CD14-positive monocyte (primary cell): ENCODE data around the gene SPRR2E. TPM values are rescaled to one million over a fixed set of nuclear protein-coding genes. Genes with fewer than 3 reads are reported as not detected.

ENCODE experiments used
- DNase-seq, 3 donors: peaks; one replicate each; pipeline ENCODE4 v3.0.0-alpha.2; 2011 to 2022
- H2AFZ ChIP-seq: 2 replicates; pipeline ENCODE4 v1.6.0; 2012; ENCODE audit warnings: mild to moderate bottlenecking, low read depth, low read length, inconsistent platforms; ENCODE audit not compliant: insufficient read depth, poor library complexity, severe bottlenecking
- H3K27ac ChIP-seq, 2 donors: 1 replicate in 1 of 2; 2 replicates in 1 of 2; pipeline ENCODE4 v1.5.1; 2012 to 2013; ENCODE audit warnings: low read length in 2 of 2, control low read depth in 1 of 2, inconsistent platforms in 1 of 2, low read depth in 1 of 2, mild to moderate bottlenecking in 1 of 2
- H3K27me3 ChIP-seq, 2 donors: one replicate each; pipeline versions ENCODE4 v1.6.0 to v1.6.1; 2011 to 2013; ENCODE audit warnings: low read length in 2 of 2; ENCODE audit not compliant: control insufficient read depth in 2 of 2, insufficient read depth in 2 of 2
- H3K36me3 ChIP-seq, 2 donors: replicated peaks in 1 of 2; 1 replicate in 1 of 2; 2 replicates in 1 of 2; pipeline versions ENCODE4 v1.5.1 to v1.6.1; 2012 to 2013; ENCODE audit warnings: low read length in 2 of 2, control low read depth in 1 of 2, inconsistent platforms in 1 of 2, mild to moderate bottlenecking in 1 of 2; ENCODE audit not compliant: insufficient read depth in 2 of 2, control insufficient read depth in 1 of 2
- H3K4me1 ChIP-seq, 2 donors: 1 replicate in 1 of 2; 2 replicates in 1 of 2; pipeline versions ENCODE4 v1.5.1 to v1.6.1; 2012 to 2013; ENCODE audit warnings: low read length in 2 of 2, control low read depth in 1 of 2, inconsistent platforms in 1 of 2, mild to moderate bottlenecking in 1 of 2, moderate library complexity in 1 of 2; ENCODE audit not compliant: insufficient read depth in 2 of 2, control insufficient read depth in 1 of 2
- H3K4me2 ChIP-seq: replicated peaks from 2 replicates; pipeline ENCODE3; 2012; ENCODE audit warnings: low read length, moderate library complexity, mild to moderate bottlenecking; ENCODE audit not compliant: poor library complexity, severe bottlenecking; ENCODE audit errors: extremely low read depth
- H3K4me3 ChIP-seq, 3 experiments: fragments of 200-600 bp in 1 of 3; sonication (generic) in 1 of 3; replicated peaks in 1 of 3; 1 replicate in 2 of 3; 2 replicates in 1 of 3; pipeline ENCODE4 v1.5.1; 2011 to 2013; ENCODE audit warnings: low read length in 3 of 3, mild to moderate bottlenecking in 3 of 3, control low read depth in 2 of 3, low read depth in 2 of 3, inconsistent platforms in 1 of 3, moderate library complexity in 1 of 3
- H3K79me2 ChIP-seq: 2 replicates; pipeline ENCODE4 v1.6.0; 2012; ENCODE audit warnings: mild to moderate bottlenecking, control low read depth, inconsistent platforms, low read length, moderate library complexity; ENCODE audit not compliant: insufficient read depth
- H3K9ac ChIP-seq: 2 replicates; pipeline ENCODE4 v1.6.0; 2017; ENCODE audit warnings: low read length, mild to moderate bottlenecking; ENCODE audit not compliant: insufficient read depth, poor library complexity, severe bottlenecking
- H3K9me3 ChIP-seq, 2 donors: replicated peaks in 1 of 2; 1 replicate in 1 of 2; 2 replicates in 1 of 2; pipeline versions ENCODE4 v1.5.1 to v1.6.1; 2012 to 2013; ENCODE audit warnings: low read length in 2 of 2, control low read depth in 1 of 2; ENCODE audit not compliant: control insufficient read depth in 1 of 2, insufficient read depth in 1 of 2
- H4K20me1 ChIP-seq: 2 replicates; pipeline ENCODE4 v1.6.0; 2012; ENCODE audit warnings: mild to moderate bottlenecking, low read length, control low read depth, moderate library complexity; ENCODE audit not compliant: insufficient read depth
- H3K27ac Mint-ChIP-seq, 7 donors: one replicate each; pipeline ENCODE4 v1.8.0; 2020; ENCODE audit warnings: mild to moderate bottlenecking in 7 of 7, mixed read lengths in 7 of 7, moderate library complexity in 6 of 7, inconsistent platforms in 2 of 7
- H3K27me3 Mint-ChIP-seq, 3 donors: one replicate each; pipeline ENCODE4 v1.8.0; 2021 to 2022; ENCODE audit warnings: low read depth in 3 of 3, mild to moderate bottlenecking in 3 of 3, mixed read lengths in 3 of 3, moderate library complexity in 3 of 3, inconsistent platforms in 1 of 3
- H3K36me3 Mint-ChIP-seq, 2 donors: one replicate each; pipeline ENCODE4 v1.8.0; 2020; ENCODE audit warnings: mixed read lengths in 2 of 2, inconsistent platforms in 1 of 2, mild to moderate bottlenecking in 1 of 2
- H3K4me1 Mint-ChIP-seq: one replicate; pipeline ENCODE4 v1.8.0; 2020; ENCODE audit warnings: mild to moderate bottlenecking, mixed read lengths
- H3K4me3 Mint-ChIP-seq, 2 donors: one replicate each; pipeline ENCODE4 v1.8.0; 2020; ENCODE audit warnings: mild to moderate bottlenecking in 2 of 2, mixed read lengths in 2 of 2, moderate library complexity in 1 of 2
- H3K9me3 Mint-ChIP-seq, 7 donors: one replicate each; pipeline ENCODE4 v1.8.0; 2020 to 2022; ENCODE audit warnings: mixed read lengths in 7 of 7, mild to moderate bottlenecking in 6 of 7, moderate library complexity in 6 of 7, inconsistent platforms in 2 of 7
- CTCF ChIP-seq: fragments of 200-600 bp; IDR thresholded peaks from one replicate; pipeline ENCODE4 v1.8.0; 2022; ENCODE audit warnings: antibody characterized with exemption, mild to moderate bottlenecking
- WGBS: methylation state at CpG from one replicate; pipeline ENCODE4 v1.1.5; 2013; ENCODE audit warnings: missing lambda C conversion rate; ENCODE audit not compliant: insufficient coverage; 5-methylcytosine and 5-hydroxymethylcytosine counted together
- intact Hi-C, 2 donors: fragments of 100-400 bp; cut with micrococcal nuclease; formaldehyde crosslinking; loops; one replicate each; pipeline versions ENCODE4 v1.15.0 to v1.15.1; 2023
- polyA plus RNA-seq, 3 donors: library from polyadenylated mRNA; depleted of rRNA in 1 of 3; unstranded in 2 of 3; stranded (reverse) in 1 of 3; fragments of 300-500 nt in 2 of 3; fragments of >200 nt in 1 of 3; fragmentation: Illumina TruSeq in 2 of 3; gene quantifications; 1 replicate in 2 of 3; 2 replicates in 1 of 3; pipeline ENCODE4 v1.2.3, GENCODE V29; 2012 to 2021

The SPRR2E gene
- polyA plus RNA-seq, 3 donors: not detected

GRCh38 chr1:153122831-153123421 lies 28.6 kb upstream of the SPRR2E start:
- no peak overlapping the region for H2AFZ ChIP-seq

GRCh38 chr1:153120945-153121344 lies 26.6 kb upstream of the SPRR2E start:
- peaks cover 3 to 8% of the 10 kb centered on the region in 2 donors for H3K9me3 ChIP-seq
- Mint-ChIP-seq H3K4me3 (no peak overlapping the region), H3K27ac (no peak overlapping the region), H3K27me3 (peaks cover 7 to 24% (median 8%) of the 10 kb centered on the region in 3 donors), H3K36me3 (no peaks in the 10 kb centered on the region), H3K4me1 (no peaks in the 10 kb centered on the region), H3K9me3 (peaks cover 0 to 10% (median 3%) of the 10 kb centered on the region in 7 donors)
- H3K79me2 ChIP-seq: no peaks in the 10 kb centered on the region
- no peaks in the 10 kb centered on the region for H3K4me1 ChIP-seq
- H2AFZ ChIP-seq: no peak overlapping the region
- intact Hi-C loops: no loop called here
- H3K4me3 ChIP-seq: no peak overlapping the region
- no peak for TF ChIP-seq CTCF
- H3K36me3 ChIP-seq: no peaks in the 10 kb centered on the region
- H3K9ac ChIP-seq: no peak overlapping the region
- no peak overlapping the region for H3K27ac ChIP-seq
- no peaks in the 10 kb centered on the region for H4K20me1 ChIP-seq
- H3K4me2 ChIP-seq: no peak overlapping the region
- H3K27me3 ChIP-seq: peaks cover 0 to 5% of the 10 kb centered on the region in 2 donors
- DNase-seq: no peak

More at GRCh38 chr1:153122831-153123421, 28.6 kb upstream of the SPRR2E start:
- no peaks in the 10 kb centered on the region for H3K36me3 Mint-ChIP-seq
- H3K27me3 ChIP-seq: peaks cover 0 to 3% of the 10 kb centered on the region in 2 donors
- H3K27ac Mint-ChIP-seq: no peak overlapping the region
- no peak overlapping the region for H3K9ac ChIP-seq
- no peaks in the 10 kb centered on the region for H4K20me1 ChIP-seq
- H3K27me3 Mint-ChIP-seq: peaks cover 7 to 26% (median 9%) of the 10 kb centered on the region in 3 donors
- WGBS: 47% methylated on average over 3 of the region's 3 CpGs
- no peaks in the 10 kb centered on the region for H3K4me1 Mint-ChIP-seq
- peaks cover 0 to 10% (median 3%) of the 10 kb centered on the region in 7 donors for H3K9me3 Mint-ChIP-seq
- H3K9me3 ChIP-seq: peaks cover 3 to 8% of the 10 kb centered on the region in 2 donors
- H3K4me3 ChIP-seq: no peak overlapping the region
- H3K36me3 ChIP-seq: no peaks in the 10 kb centered on the region
- H3K4me3 Mint-ChIP-seq: no peak overlapping the region
- intact Hi-C loops: no loop called here
- no peak for DNase-seq
- no peaks in the 10 kb centered on the region for H3K79me2 ChIP-seq
- no peak overlapping the region for H3K4me2 ChIP-seq
- H3K4me1 ChIP-seq: no peaks in the 10 kb centered on the region
- no peak overlapping the region for H3K27ac ChIP-seq
- TF ChIP-seq CTCF: no peak
